ENCODE results near the gene FITM2. TPM values are rescaled to one million over a fixed set of nuclear protein-coding genes. Genes with fewer than 3 reads are reported as not detected.

The FITM2 gene
- total and polyA plus RNA-seq, 4 donors = 2.7 to 19.7 (median 7.9) TPM

GRCh38 chr20:44344723-44345122, 33.7 kb upstream of the FITM2 start:
- Histone ChIP-seq H3K4me1 (ENCODE audit: control insufficient read depth in 5 of 5, insufficient read depth in 5 of 5, low read length in 5 of 5) (no peaks in the 10 kb centered on the region), H3K36me3 (ENCODE audit: control insufficient read depth in 4 of 4, insufficient read depth in 4 of 4, low read length in 4 of 4) (no peaks in the 10 kb centered on the region), H3K9ac (ENCODE audit: insufficient read depth in 1 of 2, low read length in 2 of 2) (no peak overlapping the region), H3K4me3 (no peak overlapping the region), H3K9me3 (ENCODE audit: control insufficient read depth in 4 of 4, insufficient read depth in 3 of 4, low read length in 3 of 4) (no peaks in the 10 kb centered on the region), H3K27me3 (ENCODE audit: control insufficient read depth in 3 of 3, insufficient read depth in 3 of 3, low read length in 2 of 3) (no peaks in the 10 kb centered on the region), H3K27ac (ENCODE audit: low read depth in 1 of 2, low read length in 1 of 2) (no peak overlapping the region)
- WGBS, 2 donors = 68 to 71% methylated on average over 4 of the region's 4 CpGs
- ATAC-seq (ENCODE audit: insufficient read depth, low FRiP score) = no peak
- no peak for DNase-seq
- no peak for TF ChIP-seq CTCF (IDR thresholded peaks at IDR 0.05; ENCODE audit: control extremely low read depth, extremely low read depth)

- H3K9ac ChIP-seq (ENCODE audit: insufficient read depth in 1 of 2, low read length in 2 of 2) = no peak overlapping the region
- no peaks in the 10 kb centered on the region for H3K9me3 ChIP-seq (ENCODE audit: control insufficient read depth in 4 of 4, insufficient read depth in 3 of 4, low read length in 3 of 4)
- no peaks in the 10 kb centered on the region for H3K36me3 ChIP-seq (ENCODE audit: control insufficient read depth in 4 of 4, insufficient read depth in 4 of 4, low read length in 4 of 4)
- no peaks in the 10 kb centered on the region for H3K27me3 ChIP-seq (ENCODE audit: control insufficient read depth in 3 of 3, insufficient read depth in 3 of 3, low read length in 2 of 3)
- 66 to 79% methylated on average over 12 of the region's 12 CpGs for WGBS, 2 donors
- H3K4me3 ChIP-seq = no peak overlapping the region
- no peaks in the 10 kb centered on the region for H3K4me1 ChIP-seq (ENCODE audit: control insufficient read depth in 5 of 5, insufficient read depth in 5 of 5, low read length in 5 of 5)
- no peak for DNase-seq
- no peak overlapping the region for H3K27ac ChIP-seq (ENCODE audit: low read depth in 1 of 2, low read length in 1 of 2)
- no peak for TF ChIP-seq CTCF (IDR thresholded peaks at IDR 0.05; ENCODE audit: control extremely low read depth, extremely low read depth)
- ATAC-seq (ENCODE audit: insufficient read depth, low FRiP score) = no peak
Observed at GRCh38 chr20:44343162-44343675, 32.2 kb upstream of the FITM2 start.

- no peak for ATAC-seq (ENCODE audit: insufficient read depth, low FRiP score)
- WGBS, 2 donors = 62 to 79% methylated on average over 6 of the region's 6 CpGs
Observed at GRCh38 chr20:44342248-44342647, 31.2 kb upstream of the FITM2 start.

More at GRCh38 chr20:44342248-44342647, 31.2 kb upstream of the FITM2 start:
- no peak overlapping the region for H3K9ac ChIP-seq (ENCODE audit: insufficient read depth in 1 of 2, low read length in 2 of 2)
- no peak overlapping the region for H3K4me3 ChIP-seq
- H3K27me3 ChIP-seq (ENCODE audit: control insufficient read depth in 3 of 3, insufficient read depth in 3 of 3, low read length in 2 of 3) = no peaks in the 10 kb centered on the region
- no peaks in the 10 kb centered on the region for H3K4me1 ChIP-seq (ENCODE audit: control insufficient read depth in 5 of 5, insufficient read depth in 5 of 5, low read length in 5 of 5)
- no peak for TF ChIP-seq CTCF (IDR thresholded peaks at IDR 0.05; ENCODE audit: control extremely low read depth, extremely low read depth)
- DNase-seq = no peak
- H3K9me3 ChIP-seq (ENCODE audit: control insufficient read depth in 4 of 4, insufficient read depth in 3 of 4, low read length in 3 of 4) = no peaks in the 10 kb centered on the region
- no peak overlapping the region for H3K27ac ChIP-seq (ENCODE audit: low read depth in 1 of 2, low read length in 1 of 2)
- H3K36me3 ChIP-seq (ENCODE audit: control insufficient read depth in 4 of 4, insufficient read depth in 4 of 4, low read length in 4 of 4) = no peaks in the 10 kb centered on the region
